ENCODE data around the gene PDCD6IP.

DNA sequence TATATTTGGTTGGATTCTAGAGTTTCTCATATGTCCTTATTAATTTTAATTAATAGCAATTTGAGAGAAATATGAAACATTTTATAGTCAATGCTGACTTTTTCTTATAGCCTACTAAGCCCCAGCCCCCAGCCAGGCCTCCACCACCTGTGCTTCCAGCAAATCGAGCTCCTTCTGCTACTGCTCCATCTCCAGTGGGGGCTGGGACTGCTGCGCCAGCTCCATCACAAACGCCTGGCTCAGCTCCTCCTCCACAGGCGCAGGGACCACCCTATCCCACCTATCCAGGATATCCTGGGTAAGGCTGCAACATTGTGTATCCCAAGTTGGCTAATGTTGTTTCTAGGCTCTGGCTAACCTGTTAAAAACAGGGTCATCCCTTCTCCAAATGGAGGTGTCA is 66.7 kb downstream of the PDCD6IP start:
- TF ChIP-seq, protein P1, sequence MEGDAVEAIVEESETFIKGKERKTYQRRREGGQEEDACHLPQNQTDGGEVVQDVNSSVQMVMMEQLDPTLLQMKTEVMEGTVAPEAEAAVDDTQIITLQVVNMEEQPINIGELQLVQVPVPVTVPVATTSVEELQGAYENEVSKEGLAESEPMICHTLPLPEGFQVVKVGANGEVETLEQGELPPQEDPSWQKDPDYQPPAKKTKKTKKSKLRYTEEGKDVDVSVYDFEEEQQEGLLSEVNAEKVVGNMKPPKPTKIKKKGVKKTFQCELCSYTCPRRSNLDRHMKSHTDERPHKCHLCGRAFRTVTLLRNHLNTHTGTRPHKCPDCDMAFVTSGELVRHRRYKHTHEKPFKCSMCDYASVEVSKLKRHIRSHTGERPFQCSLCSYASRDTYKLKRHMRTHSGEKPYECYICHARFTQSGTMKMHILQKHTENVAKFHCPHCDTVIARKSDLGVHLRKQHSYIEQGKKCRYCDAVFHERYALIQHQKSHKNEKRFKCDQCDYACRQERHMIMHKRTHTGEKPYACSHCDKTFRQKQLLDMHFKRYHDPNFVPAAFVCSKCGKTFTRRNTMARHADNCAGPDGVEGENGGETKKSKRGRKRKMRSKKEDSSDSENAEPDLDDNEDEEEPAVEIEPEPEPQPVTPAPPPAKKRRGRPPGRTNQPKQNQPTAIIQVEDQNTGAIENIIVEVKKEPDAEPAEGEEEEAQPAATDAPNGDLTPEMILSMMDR (IDR thresholded peaks at IDR 0.05), result no peak
- TF ChIP-seq POLR2A (IDR thresholded peaks at IDR 0.05), result no peak

All from body of pancreas (tissue), 4 donors.